GM10248 (cell line): ENCODE data around the gene ZDHHC12.

Experiments used
- CTCF ChIA-PET: fragments of 300-600 bp; sonication (Branson Sonifier 250); formaldehyde crosslinking; extraction: SDS; loops from one replicate; lab custom pipeline; 2021; ENCODE audit warnings: antibody characterized with exemption; lab: Yijun Ruan, JAX
- POLR2A ChIA-PET: fragments of 350-650 bp; sonication (Branson Sonifier 250); formaldehyde crosslinking; extraction: SDS; loops from one replicate; lab custom pipeline; 2020; ENCODE audit warnings: antibody characterized with exemption; lab: Yijun Ruan, JAX
- DNase-seq: peaks from one replicate; pipeline ENCODE4 v3.0.0; 2012; ENCODE audit errors: extremely low spot score
- CTCF ChIP-seq: IDR thresholded peaks from 2 replicates; pipeline ENCODE4 v1.5.1; 2012; ENCODE audit warnings: mild to moderate bottlenecking, low read depth; ENCODE audit errors: extremely low read depth, missing control alignments, control extremely low read depth

ZDHHC12 gene

GRCh38 chr9:128690684-128691034 is 33.3 kb downstream of the ZDHHC12 start:
- DNase-seq, result no peak
- TF ChIP-seq CTCF, result no peak
- ChIA-PET CTCF (interaction anchor here (2.4 to 4.4 kb wide), 2 partner anchors 10 to 11 kb away, joined by 10 to 33 read pairs; partner anchors contain the start of gene PKN3), POLR2A (no interaction called here)

DNA sequence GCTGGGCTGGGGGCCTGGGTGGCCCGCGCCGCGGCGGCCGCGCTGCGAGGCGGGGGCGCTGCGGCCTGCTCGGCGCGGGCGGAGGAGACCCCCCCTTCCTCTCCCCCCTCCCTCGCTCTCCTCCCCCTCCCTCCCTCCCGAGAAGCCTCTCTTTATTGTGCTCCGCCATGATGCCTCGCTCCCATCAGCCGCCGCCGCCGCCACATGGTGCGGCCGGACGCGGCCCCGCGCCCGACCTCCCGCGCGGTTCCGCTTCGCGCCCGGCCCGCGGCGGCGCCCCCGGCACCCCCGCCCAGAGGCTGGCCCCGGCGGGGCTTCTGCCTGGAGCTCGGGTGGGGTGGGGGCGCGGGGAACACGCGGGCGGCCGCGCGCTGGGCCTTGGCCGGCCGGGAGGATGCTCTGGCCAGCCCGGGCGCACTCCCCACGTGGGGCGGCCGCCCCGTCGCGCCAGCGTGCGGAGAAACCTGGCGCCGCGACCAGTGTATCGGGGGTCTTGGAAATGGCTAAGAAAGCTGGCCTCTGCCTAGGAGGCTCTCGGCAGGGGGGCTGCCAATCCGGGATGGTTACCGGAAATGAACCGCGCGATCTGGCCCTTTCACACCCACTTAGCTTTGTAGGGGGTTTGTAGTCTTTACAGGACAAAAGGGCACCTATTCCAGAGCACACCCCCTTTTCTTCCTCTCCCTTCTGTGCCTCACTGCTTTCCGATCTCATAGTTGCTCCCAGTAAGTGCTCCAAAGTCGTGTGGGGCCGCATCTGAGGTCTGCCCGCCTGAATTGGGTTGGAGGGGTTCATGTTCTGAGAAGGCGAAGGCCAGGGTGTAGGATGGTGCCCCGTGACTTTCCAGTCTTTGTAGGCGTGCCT is 33.9 kb downstream of the ZDHHC12 start:
- TF ChIP-seq CTCF, result no peak
- ChIA-PET CTCF (interaction anchor here (4.4 kb wide), 1 partner anchor 12 kb away, joined by 33 read pairs; the partner anchor contains the start of gene PKN3), POLR2A (interaction anchor here (0.6 kb wide), 1 partner anchor 129 kb away, joined by 9 read pairs; no protein-coding TSS in a partner anchor)
- peak; percentile 77 for DNase-seq

GRCh38 chr9:128689293-128689774 is 34.6 kb downstream of the ZDHHC12 start:
- ChIA-PET CTCF (interaction anchor here (0.7 kb wide), 1 partner anchor 13 kb away, joined by 4 read pairs; the partner anchor contains the start of gene PKN3), POLR2A (interaction anchor here (0.5 to 0.6 kb wide), 2 partner anchors 130 to 185 kb away, joined by 3 to 9 read pairs; no protein-coding TSS in a partner anchor)
- no peak for TF ChIP-seq CTCF
- DNase-seq, result no peak

DNA sequence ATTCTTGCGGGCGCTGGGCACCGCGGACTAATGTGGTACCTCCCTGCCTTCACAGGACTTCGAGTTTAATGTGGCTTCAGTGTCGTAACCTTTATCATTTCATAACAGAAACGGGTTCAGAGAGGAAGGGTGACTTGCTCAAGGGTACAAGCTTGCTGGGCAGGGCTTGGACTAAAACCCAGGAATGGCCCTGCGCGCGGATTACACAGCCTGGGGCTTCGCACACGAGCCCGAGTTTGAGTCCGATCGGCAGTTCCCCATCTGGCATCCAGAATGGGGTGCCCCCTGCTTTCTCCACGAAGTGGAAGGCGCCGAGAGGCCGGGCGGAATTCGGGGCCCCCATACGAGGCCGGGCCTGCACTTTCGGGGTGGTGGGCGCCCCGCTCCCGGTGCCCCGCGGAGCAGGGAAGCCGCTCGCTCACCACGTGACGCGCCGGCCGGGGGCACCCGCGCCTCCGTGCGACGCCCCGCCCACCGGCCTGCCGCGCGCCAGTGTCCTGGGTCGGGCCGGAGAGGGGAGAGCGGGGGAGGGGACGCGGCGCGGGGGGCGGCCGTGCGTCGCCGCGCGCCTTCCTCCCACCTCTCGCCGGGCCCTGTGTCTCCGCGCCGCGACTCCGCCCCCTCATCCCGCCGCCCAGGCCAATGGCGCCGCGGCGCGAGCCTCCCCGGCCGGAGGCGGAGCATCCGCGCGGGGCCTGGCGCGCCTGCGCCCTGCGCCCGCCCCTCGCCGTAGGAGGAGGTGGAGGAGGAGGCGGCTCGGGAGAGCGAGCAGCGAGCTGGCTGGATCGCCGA is 35.2 kb downstream of the ZDHHC12 start, which contains the start of gene SET:
TSS of gene SET (plus strand) at position 722 of the 792 bp plus-strand sequence. CDS start 361 bp downstream, outside the sequence.
- DNase-seq, result peak; percentile 99
- ChIA-PET CTCF (interaction anchor here (0.7 to 2.1 kb wide), 2 partner anchors 13 to 14 kb away, joined by 4 to 6 read pairs; partner anchors contain the start of gene PKN3), POLR2A (interaction anchor here (0.5 kb wide), 1 partner anchor 186 kb away, joined by 3 read pairs; no protein-coding TSS in a partner anchor)
- TF ChIP-seq CTCF, result no peak

GRCh38 chr9:128687453-128687852 is 36.5 kb downstream of the ZDHHC12 start:
- ChIA-PET CTCF (interaction anchor here (1.2 to 2.1 kb wide), 2 partner anchors 15 to 17 kb away, joined by 4 to 6 read pairs; partner anchors contain the start of gene PKN3), POLR2A (no interaction called here)
- TF ChIP-seq CTCF, result no peak
- DNase-seq, result no peak
